GM06990 (cell line): Measurements from ENCODE around the gene ROR2.

ENCODE experiments used
- DNase-seq: peaks from one replicate; pipeline ENCODE4 v3.0.0-alpha.2; 2011; ENCODE audit not compliant: insufficient read length; ENCODE audit errors: extremely low read depth
- H3K27me3 ChIP-seq: replicated peaks from 2 replicates; pipeline ENCODE4 v1.6.0; 2011; ENCODE audit warnings: low read length; ENCODE audit not compliant: control insufficient read depth, insufficient read depth
- H3K36me3 ChIP-seq: 2 replicates; pipeline ENCODE4 v1.5.1; 2011; ENCODE audit warnings: low read length; ENCODE audit not compliant: control insufficient read depth, insufficient read depth
- H3K4me3 ChIP-seq: replicated peaks from 2 replicates; pipeline ENCODE4 v1.5.1; 2011; ENCODE audit warnings: low read depth, mild to moderate bottlenecking, control low read depth, low read length
- TF ChIP-seq, protein P1 (sequence below): IDR thresholded peaks from 2 replicates; pipeline ENCODE4 v1.5.1; 2011; ENCODE audit warnings: low read length, control low read depth, mild to moderate bottlenecking, inconsistent platforms; ENCODE audit not compliant: insufficient read depth, poor library complexity, severe bottlenecking

Gene ROR2

DNA sequence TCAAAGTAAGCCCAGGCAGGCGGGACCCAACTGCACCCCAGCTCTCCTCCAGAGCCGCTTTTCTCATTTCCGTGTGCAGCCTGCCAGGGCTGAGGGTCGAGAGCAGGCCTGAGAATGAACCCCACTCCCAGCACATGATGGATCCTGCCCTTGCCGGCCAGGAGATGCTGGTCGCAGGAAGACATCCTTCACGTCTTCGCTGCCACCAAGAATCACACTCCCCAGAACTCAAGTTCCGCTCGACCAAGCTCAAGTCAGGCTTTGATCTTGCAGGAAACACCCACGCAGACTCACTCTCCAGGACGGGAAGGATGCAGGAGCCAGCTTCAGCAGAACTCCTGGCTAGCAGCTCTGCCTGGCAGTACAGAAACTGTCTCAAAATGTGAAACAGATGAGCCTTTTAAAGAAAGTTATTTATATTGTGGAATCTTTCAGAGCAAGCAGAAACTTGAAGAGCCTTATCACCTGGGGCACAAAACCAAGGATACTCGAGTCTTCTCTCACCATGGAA is 102.4 kb downstream of the ROR2 start:
- TF ChIP-seq, protein P1, sequence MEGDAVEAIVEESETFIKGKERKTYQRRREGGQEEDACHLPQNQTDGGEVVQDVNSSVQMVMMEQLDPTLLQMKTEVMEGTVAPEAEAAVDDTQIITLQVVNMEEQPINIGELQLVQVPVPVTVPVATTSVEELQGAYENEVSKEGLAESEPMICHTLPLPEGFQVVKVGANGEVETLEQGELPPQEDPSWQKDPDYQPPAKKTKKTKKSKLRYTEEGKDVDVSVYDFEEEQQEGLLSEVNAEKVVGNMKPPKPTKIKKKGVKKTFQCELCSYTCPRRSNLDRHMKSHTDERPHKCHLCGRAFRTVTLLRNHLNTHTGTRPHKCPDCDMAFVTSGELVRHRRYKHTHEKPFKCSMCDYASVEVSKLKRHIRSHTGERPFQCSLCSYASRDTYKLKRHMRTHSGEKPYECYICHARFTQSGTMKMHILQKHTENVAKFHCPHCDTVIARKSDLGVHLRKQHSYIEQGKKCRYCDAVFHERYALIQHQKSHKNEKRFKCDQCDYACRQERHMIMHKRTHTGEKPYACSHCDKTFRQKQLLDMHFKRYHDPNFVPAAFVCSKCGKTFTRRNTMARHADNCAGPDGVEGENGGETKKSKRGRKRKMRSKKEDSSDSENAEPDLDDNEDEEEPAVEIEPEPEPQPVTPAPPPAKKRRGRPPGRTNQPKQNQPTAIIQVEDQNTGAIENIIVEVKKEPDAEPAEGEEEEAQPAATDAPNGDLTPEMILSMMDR, result no peak
- no peak for DNase-seq

DNA sequence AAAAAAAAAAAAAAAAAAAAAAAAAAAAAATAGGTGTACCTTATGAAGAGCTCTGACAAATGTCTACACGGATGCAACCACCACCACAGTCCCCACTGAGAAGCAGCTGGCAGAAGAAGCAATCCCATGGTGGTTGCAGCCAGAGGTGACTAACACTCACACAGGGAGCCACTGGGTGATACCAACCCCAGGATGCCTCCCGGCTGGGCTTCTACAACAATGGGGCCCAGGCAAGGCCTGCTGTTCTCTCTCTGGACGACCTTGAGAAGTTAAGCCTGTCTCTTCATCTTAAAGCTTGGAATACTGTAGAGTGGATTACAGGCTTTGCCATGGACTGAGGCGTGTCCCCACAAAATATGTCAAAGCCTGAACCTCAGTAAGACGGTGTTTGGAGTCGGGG is 104.1 kb downstream of the ROR2 start:
- Histone ChIP-seq H3K4me3 (no peak overlapping the region), H3K36me3 (no peaks in the 10 kb centered on the region), H3K27me3 (no peaks in the 10 kb centered on the region; the same call in 1 of the 2 replicates)
- TF ChIP-seq, protein P1, result no peak
- no peak for DNase-seq

More for the DNA sequence above, 102.4 kb downstream of the ROR2 start:
- no peaks in the 10 kb centered on the region for H3K36me3 ChIP-seq
- H3K27me3 ChIP-seq, result no peaks in the 10 kb centered on the region; the same call in 1 of the 2 replicates
- no peak overlapping the region for H3K4me3 ChIP-seq

DNA sequence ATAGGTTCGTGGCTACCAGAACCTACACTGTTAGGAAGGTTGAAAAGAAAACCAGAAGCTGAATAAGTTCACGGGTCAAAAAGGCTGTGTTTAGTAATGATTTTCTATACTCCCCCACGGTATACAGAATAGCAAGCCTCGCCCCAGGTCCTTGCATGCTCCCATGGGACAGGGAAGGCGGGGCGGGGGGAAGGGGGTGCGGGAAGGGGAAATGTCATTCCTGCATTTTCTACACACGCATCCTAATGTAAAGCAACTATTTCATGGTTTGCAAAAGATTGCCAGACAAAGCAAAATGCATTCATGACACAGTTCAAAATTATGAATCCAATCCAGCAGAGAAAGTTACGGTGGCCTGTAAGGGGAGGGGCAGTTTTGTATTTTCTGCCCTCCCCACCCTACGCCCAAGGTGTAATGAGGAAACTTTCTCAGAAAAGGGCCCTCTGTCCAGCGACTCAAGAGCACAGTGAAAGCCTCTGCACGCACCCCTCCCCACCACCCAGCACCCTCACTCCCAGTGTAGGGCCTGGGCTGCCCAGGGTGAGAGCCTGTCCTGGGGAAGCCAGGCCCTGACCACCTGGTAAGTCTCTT is 105.2 kb downstream of the ROR2 start:
- DNase-seq, result no peak
- Histone ChIP-seq H3K4me3 (no peak overlapping the region), H3K27me3 (no peaks in the 10 kb centered on the region), H3K36me3 (no peaks in the 10 kb centered on the region)
- TF ChIP-seq, protein P1, result no peak

DNA sequence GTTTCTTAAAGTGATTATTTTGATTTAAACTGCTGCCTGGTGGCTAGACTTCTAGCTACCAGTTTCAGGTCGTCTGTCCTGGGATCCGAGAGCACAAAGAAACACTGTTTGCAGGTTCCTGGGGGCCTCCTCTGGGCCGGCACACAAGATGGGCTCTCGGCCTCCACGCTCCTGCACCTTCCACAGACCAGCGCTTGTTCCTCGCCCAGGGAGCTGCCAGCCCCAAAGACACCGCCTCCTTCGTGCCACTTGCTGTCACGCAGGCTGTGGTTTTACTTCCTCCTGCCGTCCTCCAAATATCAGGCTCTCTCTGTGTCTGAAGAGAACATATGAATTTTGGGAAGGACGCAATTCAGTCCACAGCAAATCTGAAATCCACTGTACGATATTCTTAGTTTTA is 105.8 kb downstream of the ROR2 start:
- DNase-seq, result no peak
- H3K36me3 ChIP-seq, result no peaks in the 10 kb centered on the region
- TF ChIP-seq, protein P1, result no peak
- H3K27me3 ChIP-seq, result no peaks in the 10 kb centered on the region
- H3K4me3 ChIP-seq, result no peak overlapping the region

DNA sequence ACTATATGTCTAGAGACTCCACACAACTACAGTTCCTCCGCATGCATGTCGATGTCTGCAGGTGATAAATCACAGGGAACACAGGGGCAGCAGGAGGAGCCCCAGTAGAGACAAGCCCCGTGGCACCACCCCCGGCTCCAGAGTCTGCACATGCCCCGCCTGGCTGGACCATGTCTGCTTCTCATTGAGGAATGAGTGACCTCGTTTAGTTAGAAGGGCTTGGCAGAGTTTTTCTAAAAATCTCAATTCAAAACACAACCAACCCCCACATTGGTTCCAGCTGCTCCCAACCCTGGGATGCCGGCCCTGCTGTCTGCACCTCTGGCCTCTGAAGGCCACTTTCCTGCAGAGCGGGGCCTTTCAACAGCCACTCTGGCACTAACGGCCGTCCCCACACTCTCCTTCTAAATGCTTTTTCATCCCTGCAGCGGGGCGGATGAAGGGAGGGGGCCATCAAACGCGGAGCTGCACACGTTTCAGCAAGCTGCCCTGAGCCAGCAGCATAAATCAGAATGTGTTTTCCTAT is 106.3 kb downstream of the ROR2 start:
- TF ChIP-seq, protein P1, result no peak
- no peaks in the 10 kb centered on the region for H3K27me3 ChIP-seq
- no peak for DNase-seq
- H3K36me3 ChIP-seq, result no peaks in the 10 kb centered on the region
- no peak overlapping the region for H3K4me3 ChIP-seq
